KOPT-K1 (cell line): Measurements from ENCODE around the gene FAF1.
"Not testable (repeated sequence)": the region's sequence is repeated elsewhere in the genome, so short reads cannot be mapped to it uniquely, and the experiment has no call there.

ENCODE experiments used
- H3K27ac ChIP-seq: fragments of 200-600 bp; sonication (generic); 2 replicates; pipeline ENCODE4 v1.5.1; 2016; ENCODE audit warnings: antibody characterized with exemption, mild to moderate bottlenecking, low read depth, low read length; ENCODE audit not compliant: poor library complexity, severe bottlenecking
- H3K36me3 ChIP-seq: fragments of 200-600 bp; sonication (generic); 2 replicates; pipeline ENCODE4 v1.5.1; 2017; ENCODE audit warnings: antibody characterized with exemption, mild to moderate bottlenecking, low read length, moderate library complexity; ENCODE audit not compliant: insufficient read depth
- H3K9me3 ChIP-seq: fragments of 200-600 bp; sonication (generic); 2 replicates; pipeline ENCODE4 v1.5.1; 2017; ENCODE audit warnings: antibody characterized with exemption, low read length, mild to moderate bottlenecking; ENCODE audit not compliant: insufficient read depth, poor library complexity, severe bottlenecking

FAF1 gene

GRCh38 chr1:50959913-50960844 is at the start of gene FAF1:
FAF1 (minus strand) TSS chr1:50960267; CDS start chr1:50959811, 456 bp downstream.
- Histone ChIP-seq H3K36me3 (peaks cover 7% of the 10 kb centered on the region), H3K27ac (peak within 1 kb of the TSS; percentile 77)

GRCh38 chr1:51009381-51009780 is 49.3 kb upstream of the FAF1 start:
- no peaks in the 10 kb centered on the region for H3K9me3 ChIP-seq
- no peak overlapping the region for H3K27ac ChIP-seq
- no peaks in the 10 kb centered on the region for H3K36me3 ChIP-seq

More at GRCh38 chr1:50959913-50960844, at the start of gene FAF1:
- H3K9me3 ChIP-seq: no peaks in the 10 kb centered on the region

GRCh38 chr1:51005549-51005948 is 45.5 kb upstream of the FAF1 start:
- H3K9me3 ChIP-seq, H3K27ac ChIP-seq, H3K36me3 ChIP-seq: not testable (repeated sequence)

DNA sequence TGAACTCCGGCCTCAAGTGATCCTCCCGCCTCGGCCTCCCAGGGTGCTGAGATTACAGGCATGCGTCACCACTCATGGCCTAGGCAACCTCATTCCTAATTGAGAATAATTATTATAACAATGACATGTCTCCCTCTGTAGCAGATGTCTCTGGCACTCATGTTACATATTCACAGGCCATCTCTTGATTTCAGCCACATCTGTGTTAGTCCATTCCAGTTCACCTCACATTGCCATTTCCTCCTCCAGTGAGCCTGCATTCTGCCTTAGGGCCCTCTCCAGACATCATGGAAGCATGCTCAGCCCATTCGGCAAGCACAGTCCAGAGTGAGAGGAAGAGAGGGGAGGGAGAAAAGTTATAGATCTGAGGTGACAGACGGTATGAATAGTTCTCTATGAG is 42.4 kb upstream of the FAF1 start:
- H3K9me3 ChIP-seq: no peaks in the 10 kb centered on the region
- H3K36me3 ChIP-seq: no peaks in the 10 kb centered on the region
- H3K27ac ChIP-seq: no peak overlapping the region

GRCh38 chr1:51000651-51001050 is 40.6 kb upstream of the FAF1 start:
- H3K27ac ChIP-seq: no peak overlapping the region

DNA sequence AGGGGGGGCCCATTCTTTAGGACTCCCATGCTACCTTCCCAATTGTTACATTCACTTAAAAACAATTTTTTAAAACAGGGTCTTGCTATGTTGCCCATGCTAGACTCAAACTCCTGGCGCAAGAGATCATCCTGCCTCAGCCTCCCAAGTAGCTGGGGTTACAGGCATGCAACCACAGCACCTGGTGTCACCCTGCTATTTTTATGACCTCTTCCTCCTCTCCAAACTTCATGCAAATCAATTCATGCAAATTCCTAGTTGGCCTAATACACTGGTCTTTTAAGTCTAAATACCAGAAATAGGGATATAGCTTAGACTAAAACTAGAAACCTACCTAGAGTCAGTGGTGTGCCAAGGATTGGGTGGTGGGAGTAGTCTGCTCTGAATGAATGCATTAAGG is 40.1 kb upstream of the FAF1 start:
- Histone ChIP-seq H3K27ac (no peak overlapping the region), H3K36me3 (no peaks in the 10 kb centered on the region), H3K9me3 (no peaks in the 10 kb centered on the region)

More at GRCh38 chr1:51000651-51001050, 40.6 kb upstream of the FAF1 start:
- Histone ChIP-seq H3K36me3 (no peaks in the 10 kb centered on the region), H3K9me3 (no peaks in the 10 kb centered on the region)

DNA sequence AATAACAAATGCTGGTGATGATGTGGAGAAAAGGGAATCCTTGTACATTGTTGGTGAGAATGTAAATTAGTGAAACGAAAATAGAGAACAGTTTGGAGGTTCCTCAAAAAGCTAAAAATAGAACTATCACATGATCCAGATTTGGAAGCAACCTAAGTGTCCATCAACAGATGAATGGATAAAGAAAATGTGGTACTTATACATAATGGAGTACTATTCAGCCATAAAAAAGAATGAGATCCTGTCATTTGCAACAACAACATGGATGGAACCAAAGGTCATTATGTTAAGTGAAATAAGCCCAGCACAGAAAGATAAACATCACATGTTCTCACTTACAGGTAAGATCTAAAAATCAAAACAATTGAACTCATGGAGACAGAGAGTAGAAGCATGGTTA is 39.3 kb upstream of the FAF1 start:
- H3K36me3 ChIP-seq, H3K9me3 ChIP-seq, H3K27ac ChIP-seq: not testable (repeated sequence)

GRCh38 chr1:50996083-50996482 is 36.0 kb upstream of the FAF1 start:
- Histone ChIP-seq H3K36me3 (no peaks in the 10 kb centered on the region), H3K9me3 (no peaks in the 10 kb centered on the region), H3K27ac (no peak overlapping the region)

DNA sequence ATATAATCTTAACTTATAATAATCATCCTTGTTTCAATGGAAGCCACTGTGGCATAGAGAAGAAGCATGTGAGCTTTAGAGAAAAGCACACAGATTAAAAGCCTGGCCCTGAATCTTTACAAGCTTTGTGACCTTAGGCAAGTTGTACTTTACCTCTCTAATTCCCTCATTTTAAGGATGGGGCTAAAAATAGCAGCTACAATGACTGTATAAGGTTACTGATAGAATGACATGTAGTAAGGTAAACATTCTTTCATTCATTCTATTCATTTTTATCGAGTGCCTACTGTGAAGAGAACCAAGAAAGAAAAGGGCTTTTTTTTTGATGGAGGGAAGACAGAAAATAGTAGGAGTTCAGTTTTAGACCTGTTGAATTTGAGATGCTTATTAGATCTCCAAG is 35.6 kb upstream of the FAF1 start:
- H3K27ac ChIP-seq: no peak overlapping the region
- H3K36me3 ChIP-seq: no peaks in the 10 kb centered on the region
- no peaks in the 10 kb centered on the region for H3K9me3 ChIP-seq

GRCh38 chr1:50994997-50995396 is 34.9 kb upstream of the FAF1 start:
- no peaks in the 10 kb centered on the region for H3K9me3 ChIP-seq
- H3K36me3 ChIP-seq: no peaks in the 10 kb centered on the region
- no peak overlapping the region for H3K27ac ChIP-seq

DNA sequence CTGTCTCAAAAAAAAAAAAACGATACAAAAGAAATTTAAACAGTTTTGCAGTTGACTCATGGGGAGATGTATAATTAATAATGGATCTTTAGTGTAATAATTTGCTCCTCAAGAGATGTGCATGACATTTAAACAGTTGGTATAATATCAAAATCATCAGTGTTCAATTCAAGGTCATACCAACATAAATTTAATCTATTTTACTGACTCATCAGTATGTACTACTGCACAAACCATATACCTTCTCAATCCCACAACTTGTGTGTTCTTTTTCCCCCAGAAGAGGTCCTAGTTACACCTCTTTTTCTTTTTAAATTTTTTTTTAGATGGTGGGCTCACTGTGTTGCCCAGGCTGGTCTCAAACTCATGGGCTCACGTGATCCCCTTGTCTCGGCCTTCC is 33.6 kb upstream of the FAF1 start:
- H3K27ac ChIP-seq: no peak overlapping the region
- H3K36me3 ChIP-seq: no peaks in the 10 kb centered on the region
- H3K9me3 ChIP-seq: no peaks in the 10 kb centered on the region

DNA sequence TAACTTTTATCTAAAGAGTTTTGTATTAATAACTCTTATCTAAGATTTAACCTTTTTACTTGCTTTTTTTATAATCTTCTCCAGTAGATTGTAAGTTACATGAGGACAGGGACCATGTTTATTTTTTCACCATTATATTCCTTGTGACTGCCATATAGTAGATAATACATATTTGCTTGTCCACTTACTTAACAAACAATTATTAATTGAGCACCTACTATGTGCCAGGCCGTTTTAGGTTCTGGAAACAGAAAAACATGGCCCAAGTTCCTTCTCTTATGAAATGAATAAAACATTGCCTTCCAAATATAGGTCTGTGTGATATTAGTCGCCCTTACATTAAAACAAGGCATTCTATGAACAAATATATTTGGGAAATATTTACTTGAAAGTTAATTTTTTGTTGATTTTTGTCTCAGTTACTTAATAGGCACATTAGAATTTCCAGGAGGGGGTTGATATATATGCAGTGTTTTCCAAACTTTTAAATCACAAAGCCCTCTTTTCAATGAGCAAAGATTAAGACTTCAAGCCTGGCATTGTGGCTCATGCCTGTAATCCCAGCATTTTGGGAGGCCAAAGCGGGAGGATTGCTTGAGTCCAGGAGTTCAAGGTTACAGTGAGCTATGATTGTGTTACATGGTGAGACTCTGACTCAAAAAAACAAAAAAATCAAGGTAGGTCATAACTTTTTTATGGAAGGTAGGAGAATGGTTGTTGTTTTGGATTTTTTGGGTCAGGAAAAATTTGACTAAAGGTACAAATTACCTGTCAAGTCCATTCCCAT is 32.7 kb upstream of the FAF1 start:
- no peaks in the 10 kb centered on the region for H3K9me3 ChIP-seq
- no peak overlapping the region for H3K27ac ChIP-seq
- no peaks in the 10 kb centered on the region for H3K36me3 ChIP-seq

GRCh38 chr1:50989694-50990093 is 29.6 kb upstream of the FAF1 start:
- Histone ChIP-seq H3K9me3 (no peaks in the 10 kb centered on the region), H3K27ac (no peak overlapping the region), H3K36me3 (no peaks in the 10 kb centered on the region)

DNA sequence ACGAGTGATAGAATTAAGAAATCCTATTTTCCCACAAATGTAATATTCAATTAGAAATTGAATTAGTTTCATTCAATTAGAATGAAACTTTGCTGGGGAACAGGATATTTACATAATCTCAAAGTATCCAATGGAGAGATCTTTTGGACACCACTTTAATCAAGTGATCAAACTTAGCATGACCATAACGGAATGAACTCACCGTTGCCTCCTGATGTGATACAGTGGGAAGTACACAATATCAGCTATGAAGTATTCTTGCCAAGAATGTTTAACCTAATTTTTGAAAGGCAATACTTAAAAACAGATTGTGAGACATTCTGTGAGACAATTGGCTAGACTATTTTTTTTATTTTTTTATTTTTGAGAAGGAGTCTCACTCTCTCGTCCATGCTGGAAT is 26.6 kb upstream of the FAF1 start:
- no peaks in the 10 kb centered on the region for H3K9me3 ChIP-seq
- H3K27ac ChIP-seq: no peak overlapping the region
- no peaks in the 10 kb centered on the region for H3K36me3 ChIP-seq

GRCh38 chr1:50985094-50985493 is 25.0 kb upstream of the FAF1 start:
- H3K27ac ChIP-seq: no peak overlapping the region
- H3K36me3 ChIP-seq: no peaks in the 10 kb centered on the region
- H3K9me3 ChIP-seq: no peaks in the 10 kb centered on the region
